GM21360 (cell line): ENCODE results near the gene BLVRB.
"Not testable (repeated sequence)": the region's sequence is repeated elsewhere in the genome, so short reads cannot be mapped to it uniquely, and the experiment has no call there.

Source experiments
- ATAC-seq: cut with Tn5 transposase; IDR thresholded peaks from one replicate; pipeline ENCODE4 v1.9.1; 2021; ENCODE audit warnings: mild to moderate bottlenecking, moderate library complexity; ENCODE audit not compliant: unreplicated experiment

Gene BLVRB

GRCh38 chr19:40465557-40466218, at the start of gene BLVRB:
BLVRB (minus strand) TSS chr19:40465745; CDS start chr19:40465688, 57 bp downstream.
- ATAC-seq, result peak; percentile 70

- no peak for ATAC-seq
Measured at GRCh38 chr19:40513741-40514315, 48.3 kb upstream of the BLVRB start.

GRCh38 chr19:40513345-40513678, 47.8 kb upstream of the BLVRB start:
- ATAC-seq, result no peak

DNA sequence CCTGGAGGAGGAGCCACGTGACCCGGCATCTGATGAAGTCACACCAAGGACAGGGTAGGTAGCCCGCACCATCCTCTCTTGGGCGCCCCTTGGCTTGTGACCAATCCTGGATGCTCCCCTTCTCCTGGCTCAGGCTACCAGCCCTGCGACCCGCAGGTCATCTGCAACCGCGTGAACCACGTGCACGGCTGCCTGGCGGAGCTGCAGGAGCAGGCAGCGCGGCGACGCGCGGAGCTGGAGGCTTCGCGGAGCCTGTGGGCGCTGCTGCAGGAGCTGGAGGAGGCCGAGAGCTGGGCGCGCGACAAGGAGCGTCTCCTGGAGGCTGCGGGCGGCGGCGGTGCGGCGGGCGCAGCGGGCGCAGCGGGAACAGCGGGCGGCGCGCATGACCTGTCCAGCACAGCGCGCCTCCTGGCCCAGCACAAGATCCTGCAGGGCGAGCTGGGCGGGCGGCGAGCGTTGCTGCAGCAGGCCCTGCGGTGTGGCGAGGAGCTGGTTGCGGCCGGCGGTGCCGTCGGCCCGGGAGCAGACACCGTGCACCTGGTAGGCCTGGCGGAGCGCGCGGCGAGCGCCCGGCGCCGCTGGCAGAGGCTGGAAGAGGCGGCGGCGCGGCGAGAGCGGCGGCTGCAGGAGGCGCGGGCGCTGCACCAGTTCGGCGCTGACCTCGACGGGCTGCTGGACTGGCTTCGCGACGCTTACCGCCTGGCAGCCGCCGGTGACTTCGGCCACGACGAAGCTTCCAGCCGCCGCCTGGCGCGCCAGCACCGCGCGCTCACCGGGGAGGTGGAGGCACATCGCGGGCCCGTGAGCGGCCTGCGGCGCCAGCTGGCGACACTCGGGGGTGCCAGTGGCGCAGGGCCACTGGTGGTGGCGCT, 47.2 kb upstream of the BLVRB start:
- no peak for ATAC-seq

- ATAC-seq, result no peak
Measured at GRCh38 chr19:40512110-40512472, 46.5 kb upstream of the BLVRB start.

- ATAC-seq, result no peak
Measured at GRCh38 chr19:40511487-40511886, 45.9 kb upstream of the BLVRB start.

- no peak for ATAC-seq
Measured at GRCh38 chr19:40510526-40511115, 45.1 kb upstream of the BLVRB start.

GRCh38 chr19:40508739-40509260, 43.3 kb upstream of the BLVRB start:
- no peak for ATAC-seq

GRCh38 chr19:40507892-40508291, 42.3 kb upstream of the BLVRB start:
- ATAC-seq, result no peak

GRCh38 chr19:40506099-40506498, 40.6 kb upstream of the BLVRB start:
- no peak for ATAC-seq

GRCh38 chr19:40503320-40503695, 37.8 kb upstream of the BLVRB start:
- ATAC-seq, result no peak

DNA sequence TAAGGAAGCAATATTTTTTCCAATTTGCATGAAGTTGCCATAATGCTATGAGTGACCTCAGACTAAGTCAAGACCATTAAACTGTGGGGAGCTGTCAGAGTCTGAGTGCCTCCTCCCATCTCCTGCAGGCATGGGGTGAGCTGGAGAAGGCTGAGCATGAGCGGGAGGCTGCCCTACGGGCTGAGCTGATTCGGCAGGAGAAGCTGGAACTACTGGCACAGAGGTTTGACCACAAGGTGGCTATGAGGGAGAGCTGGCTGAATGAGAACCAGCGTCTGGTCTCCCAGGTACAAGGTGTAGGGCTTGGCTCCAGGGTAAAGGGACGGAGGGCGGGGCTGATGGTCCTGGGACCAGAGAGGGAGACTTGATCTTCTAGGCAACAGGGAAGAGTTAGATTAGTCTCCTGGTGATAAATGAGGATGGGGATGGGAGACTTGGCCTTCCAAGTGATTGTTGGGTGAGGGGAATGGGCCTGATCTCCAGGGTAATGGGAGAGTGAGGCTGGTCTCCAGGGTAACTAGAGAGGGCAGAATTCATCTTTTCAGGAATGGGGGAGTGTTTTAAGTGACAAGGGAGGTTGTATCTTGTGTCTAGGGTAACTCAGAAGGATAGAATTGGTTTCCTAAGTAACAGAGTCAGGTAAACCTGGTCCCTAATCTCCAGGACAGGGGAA, 37.2 kb upstream of the BLVRB start:
- ATAC-seq, result no peak

DNA sequence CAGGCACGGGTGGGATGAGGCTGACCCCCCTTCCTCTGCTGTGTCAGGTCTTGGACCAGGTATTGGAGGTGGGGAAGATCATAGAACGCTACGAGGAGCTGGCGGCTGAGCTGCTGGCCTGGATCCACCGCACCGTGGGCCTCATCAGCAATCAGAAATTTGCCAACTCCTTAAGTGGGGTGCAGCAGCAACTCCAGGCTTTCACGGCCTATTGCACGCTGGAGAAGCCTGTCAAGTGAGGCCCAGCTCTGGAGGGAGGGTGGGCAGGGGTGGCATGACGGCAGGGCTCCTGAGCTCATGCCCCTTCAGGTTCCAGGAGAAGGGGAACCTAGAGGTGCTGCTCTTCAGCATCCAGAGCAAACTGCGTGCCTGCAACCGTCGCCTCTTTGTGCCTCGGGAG, 36.5 kb upstream of the BLVRB start:
- no peak for ATAC-seq

- ATAC-seq, result no peak
Measured at GRCh38 chr19:40501599-40501998, 36.1 kb upstream of the BLVRB start.

GRCh38 chr19:40500678-40501530, 35.4 kb upstream of the BLVRB start:
- not testable (repeated sequence) for ATAC-seq

DNA sequence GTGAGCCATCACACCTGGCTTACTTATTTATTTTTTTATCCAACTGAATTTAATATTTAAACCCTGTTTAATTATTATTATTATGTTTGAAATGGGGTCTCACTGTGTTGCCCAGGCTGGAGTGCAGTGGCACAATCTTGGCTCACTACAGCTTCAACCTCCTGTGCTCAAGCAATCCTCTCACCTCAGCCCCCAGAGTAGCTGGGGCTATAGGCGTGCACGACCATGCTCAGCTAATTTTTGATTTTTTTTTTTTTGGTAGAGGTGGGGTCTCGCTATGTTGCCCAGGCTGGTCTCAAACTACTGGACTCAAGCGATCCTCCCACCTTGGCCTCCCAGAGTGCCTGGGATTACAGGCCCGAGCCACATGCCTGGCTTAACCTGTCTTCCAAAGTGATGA, 33.8 kb upstream of the BLVRB start:
- ATAC-seq, result no peak

DNA sequence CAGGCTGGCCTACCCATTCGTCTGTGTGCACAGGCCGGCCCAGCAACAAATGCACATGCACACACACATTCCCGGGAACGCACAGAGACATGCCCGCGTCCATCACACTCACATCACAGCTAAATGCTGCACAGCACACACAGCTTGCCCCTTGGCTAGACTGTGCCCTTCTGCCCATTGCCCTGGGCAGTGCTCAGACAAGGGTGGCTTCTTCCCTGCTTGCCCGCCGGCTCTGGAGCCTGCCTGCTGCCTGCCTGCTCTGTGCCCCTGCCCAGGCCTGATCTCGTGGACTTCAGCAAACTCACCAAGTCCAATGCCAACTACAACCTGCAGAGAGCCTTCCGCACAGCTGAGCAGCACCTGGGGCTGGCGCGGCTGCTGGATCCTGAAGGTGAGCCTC, 31.7 kb upstream of the BLVRB start:
- ATAC-seq, result no peak

DNA sequence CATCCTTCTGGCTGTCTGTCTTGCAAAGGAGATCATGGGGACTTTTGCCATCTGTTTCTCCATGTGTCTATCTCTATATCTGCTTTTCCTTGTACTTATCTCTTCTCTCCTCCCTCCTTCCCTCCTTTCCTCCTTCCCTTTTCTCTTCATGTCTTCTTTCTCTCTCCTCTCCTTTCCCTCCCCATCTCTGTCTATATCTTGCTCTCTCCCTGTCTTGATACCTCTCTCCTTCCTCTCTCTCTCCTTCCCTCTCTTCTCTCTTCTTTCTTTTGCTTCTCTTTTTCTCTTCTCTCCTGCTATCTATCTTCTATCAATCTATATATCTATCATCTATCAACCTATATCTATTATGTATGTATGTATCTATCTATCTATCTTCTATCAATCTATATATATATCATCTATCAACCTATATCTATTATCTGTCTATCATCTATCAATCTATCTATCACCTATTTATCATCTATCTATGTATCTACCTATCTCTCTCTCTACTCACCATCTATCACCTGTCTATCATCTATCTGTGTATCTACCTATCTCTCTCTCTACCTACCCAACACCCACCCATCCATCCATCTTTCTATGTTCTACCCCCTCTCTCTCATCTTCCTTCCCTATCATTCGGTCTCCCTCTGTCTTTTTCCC, 28.8 kb upstream of the BLVRB start:
- ATAC-seq, result no peak

DNA sequence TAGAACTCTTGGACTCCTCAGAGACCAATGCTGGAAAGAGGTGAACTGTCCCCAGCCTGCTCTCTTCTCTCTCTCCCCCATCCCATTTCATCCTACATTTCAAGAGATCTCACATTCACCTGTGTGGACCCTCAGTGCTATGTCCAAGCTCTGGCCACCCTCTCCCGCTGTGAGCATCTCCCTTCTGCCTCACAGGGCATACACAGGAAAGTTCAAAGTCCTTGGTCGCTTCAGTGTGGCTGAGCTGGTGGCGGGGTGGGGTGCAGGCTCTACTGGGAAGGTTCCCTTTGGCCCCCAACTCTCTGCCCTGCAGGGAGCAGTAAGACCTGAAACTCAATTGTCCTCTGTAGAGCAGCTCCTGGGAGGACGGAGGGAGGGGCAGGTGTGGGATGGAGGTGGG, 28.2 kb upstream of the BLVRB start:
- no peak for ATAC-seq

- ATAC-seq, result no peak
Measured at GRCh38 chr19:40492274-40492673, 26.7 kb upstream of the BLVRB start.
